Nephron (organoid): ENCODE data around the gene GCM1.
A peak's percentile ranks its signal among the peaks of the same experiment; 100 is the strongest.

Source experiments
- H3K27ac Mint-ChIP-seq, 3 experiments: 2 replicates each; pipeline ENCODE4 v1.8.0; 2020; ENCODE audit warnings: mixed read lengths in 3 of 3, mild to moderate bottlenecking in 2 of 3, moderate library complexity in 1 of 3
- H3K27me3 Mint-ChIP-seq: 2 replicates; pipeline ENCODE4 v1.8.0; 2021; ENCODE audit warnings: low read depth, mild to moderate bottlenecking, moderate library complexity, mixed read lengths
- H3K36me3 Mint-ChIP-seq: 2 replicates; pipeline ENCODE4 v1.8.0; 2020; ENCODE audit warnings: low read depth, mixed read lengths
- H3K4me1 Mint-ChIP-seq: 2 replicates; pipeline ENCODE4 v1.8.0; 2020; ENCODE audit warnings: mixed read lengths
- H3K4me3 Mint-ChIP-seq, 3 experiments: 2 replicates each; pipeline ENCODE4 v1.8.0; 2020; ENCODE audit warnings: mild to moderate bottlenecking in 3 of 3, mixed read lengths in 3 of 3, moderate library complexity in 2 of 3
- H3K9me3 Mint-ChIP-seq: 2 replicates; pipeline ENCODE4 v1.8.0; 2020; ENCODE audit warnings: mixed read lengths
- TF ChIP-seq, protein P1 (sequence below), 3 experiments: fragments of 200-600 bp; sonication (generic); IDR thresholded peaks; one replicate each; pipeline ENCODE4 v1.5.0; 2021; ENCODE audit warnings: antibody characterized with exemption in 3 of 3; ENCODE audit not compliant: unreplicated experiment in 3 of 3

GCM1 gene

DNA sequence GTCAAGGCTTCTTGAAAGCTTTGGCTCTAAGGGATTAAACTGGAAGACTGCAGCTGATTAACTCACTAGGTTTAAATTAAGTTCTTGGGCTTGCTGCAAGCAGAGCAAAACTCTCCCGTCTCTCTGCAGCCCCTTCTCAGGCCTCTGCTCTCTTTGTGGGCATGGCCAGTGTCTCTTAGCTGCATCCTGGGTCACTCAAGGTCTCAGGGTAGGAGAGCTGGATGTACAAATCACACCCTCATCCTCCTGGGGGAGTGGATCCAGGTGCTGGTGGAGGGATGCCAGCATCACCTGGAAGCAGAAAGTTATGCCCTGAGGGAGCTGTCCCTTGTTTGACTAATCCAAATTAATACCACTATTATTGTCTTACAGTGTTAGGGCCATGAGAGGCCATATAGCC, 35.8 kb downstream of the GCM1 start:
- Mint-ChIP-seq H3K27ac (peak overlapping the region in 1 of 3 experiments; percentile 34), H3K36me3 (no peaks in the 10 kb centered on the region), H3K9me3 (no peaks in the 10 kb centered on the region), H3K27me3 (peaks cover 5% of the 10 kb centered on the region), H3K4me3 (no peak overlapping the region), H3K4me1 (no peaks in the 10 kb centered on the region)
- TF ChIP-seq, protein P1, sequence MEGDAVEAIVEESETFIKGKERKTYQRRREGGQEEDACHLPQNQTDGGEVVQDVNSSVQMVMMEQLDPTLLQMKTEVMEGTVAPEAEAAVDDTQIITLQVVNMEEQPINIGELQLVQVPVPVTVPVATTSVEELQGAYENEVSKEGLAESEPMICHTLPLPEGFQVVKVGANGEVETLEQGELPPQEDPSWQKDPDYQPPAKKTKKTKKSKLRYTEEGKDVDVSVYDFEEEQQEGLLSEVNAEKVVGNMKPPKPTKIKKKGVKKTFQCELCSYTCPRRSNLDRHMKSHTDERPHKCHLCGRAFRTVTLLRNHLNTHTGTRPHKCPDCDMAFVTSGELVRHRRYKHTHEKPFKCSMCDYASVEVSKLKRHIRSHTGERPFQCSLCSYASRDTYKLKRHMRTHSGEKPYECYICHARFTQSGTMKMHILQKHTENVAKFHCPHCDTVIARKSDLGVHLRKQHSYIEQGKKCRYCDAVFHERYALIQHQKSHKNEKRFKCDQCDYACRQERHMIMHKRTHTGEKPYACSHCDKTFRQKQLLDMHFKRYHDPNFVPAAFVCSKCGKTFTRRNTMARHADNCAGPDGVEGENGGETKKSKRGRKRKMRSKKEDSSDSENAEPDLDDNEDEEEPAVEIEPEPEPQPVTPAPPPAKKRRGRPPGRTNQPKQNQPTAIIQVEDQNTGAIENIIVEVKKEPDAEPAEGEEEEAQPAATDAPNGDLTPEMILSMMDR (IDR thresholded peaks at IDR 0.05; ENCODE audit: unreplicated experiment in 3 of 3) = no peak

DNA sequence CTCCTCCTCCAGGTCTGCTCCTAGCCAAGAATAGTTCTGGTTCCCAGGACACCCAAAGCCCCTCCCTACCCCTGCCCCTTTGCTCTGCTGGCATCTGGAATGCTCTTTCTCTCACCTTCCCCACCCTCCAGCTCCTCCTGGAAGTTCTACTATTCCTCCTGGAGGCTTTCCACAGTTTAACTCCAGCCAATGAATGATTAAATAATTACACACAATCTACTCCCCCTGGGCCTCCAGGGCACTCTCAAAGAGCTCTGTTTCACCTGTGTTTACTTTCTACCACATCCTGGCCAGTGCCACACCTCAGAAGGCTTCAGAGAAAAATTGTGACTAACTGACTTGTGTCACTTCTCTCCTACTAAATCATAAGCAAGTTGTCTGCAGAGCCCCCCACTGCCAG, 36.2 kb downstream of the GCM1 start:
- Mint-ChIP-seq H3K27me3 (peaks cover 5% of the 10 kb centered on the region), H3K36me3 (no peaks in the 10 kb centered on the region), H3K27ac (peak overlapping the region in 1 of 3 experiments; percentile 34), H3K9me3 (no peaks in the 10 kb centered on the region), H3K4me1 (no peaks in the 10 kb centered on the region), H3K4me3 (no peak overlapping the region)
- TF ChIP-seq, protein P1 (IDR thresholded peaks at IDR 0.05; ENCODE audit: unreplicated experiment in 3 of 3) = no peak

DNA sequence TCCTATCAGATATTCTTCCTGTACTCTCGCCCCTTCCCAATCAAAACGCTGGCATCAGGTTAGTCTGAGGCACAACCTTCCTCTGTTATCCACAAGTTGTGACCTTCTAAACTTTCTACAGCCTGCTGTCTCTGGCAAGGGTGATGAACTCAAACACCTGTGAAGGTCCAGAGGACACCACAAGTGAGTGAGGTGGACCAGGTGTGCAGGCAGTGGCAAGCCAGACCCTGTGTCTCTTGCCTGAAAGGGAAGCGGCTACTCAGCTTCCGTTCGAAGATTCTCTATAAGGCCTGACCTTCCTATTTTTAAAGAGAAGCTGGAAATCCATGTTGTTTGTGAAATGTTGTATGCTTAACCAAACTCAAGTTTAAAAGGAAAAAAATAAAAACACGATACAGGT, 36.8 kb downstream of the GCM1 start:
- H3K27ac Mint-ChIP-seq = no peak overlapping the region
- no peaks in the 10 kb centered on the region for H3K36me3 Mint-ChIP-seq
- no peaks in the 10 kb centered on the region for H3K4me1 Mint-ChIP-seq
- TF ChIP-seq, protein P1 (IDR thresholded peaks at IDR 0.05; ENCODE audit: unreplicated experiment in 3 of 3) = no peak
- no peak overlapping the region for H3K4me3 Mint-ChIP-seq
- peaks cover 5% of the 10 kb centered on the region for H3K27me3 Mint-ChIP-seq
- H3K9me3 Mint-ChIP-seq = no peaks in the 10 kb centered on the region

DNA sequence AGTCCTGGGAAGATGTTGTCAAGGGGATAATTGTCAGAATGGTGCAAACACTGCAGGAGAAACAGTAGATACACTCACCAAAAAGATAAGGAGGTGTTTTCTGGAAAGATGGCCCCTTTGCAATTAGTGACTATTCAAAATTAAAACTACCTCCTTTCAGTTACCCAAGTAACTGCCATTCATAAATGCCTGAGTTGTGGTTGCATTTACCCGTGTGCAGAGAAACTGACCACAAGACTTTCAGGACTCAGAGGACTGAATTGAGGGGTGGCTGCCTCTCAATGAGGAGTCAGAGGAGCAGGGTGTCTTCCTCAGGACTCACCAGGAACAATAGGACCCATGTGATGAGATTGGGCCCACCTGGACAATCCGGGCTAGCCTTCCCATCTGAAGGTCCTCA, 39.0 kb downstream of the GCM1 start:
- H3K4me1 Mint-ChIP-seq = no peaks in the 10 kb centered on the region
- H3K27ac Mint-ChIP-seq = no peak overlapping the region
- TF ChIP-seq, protein P1 (IDR thresholded peaks at IDR 0.05; ENCODE audit: unreplicated experiment in 3 of 3) = no peak
- H3K9me3 Mint-ChIP-seq = no peaks in the 10 kb centered on the region
- H3K27me3 Mint-ChIP-seq = peaks cover 5% of the 10 kb centered on the region
- no peak overlapping the region for H3K4me3 Mint-ChIP-seq
- no peaks in the 10 kb centered on the region for H3K36me3 Mint-ChIP-seq

DNA sequence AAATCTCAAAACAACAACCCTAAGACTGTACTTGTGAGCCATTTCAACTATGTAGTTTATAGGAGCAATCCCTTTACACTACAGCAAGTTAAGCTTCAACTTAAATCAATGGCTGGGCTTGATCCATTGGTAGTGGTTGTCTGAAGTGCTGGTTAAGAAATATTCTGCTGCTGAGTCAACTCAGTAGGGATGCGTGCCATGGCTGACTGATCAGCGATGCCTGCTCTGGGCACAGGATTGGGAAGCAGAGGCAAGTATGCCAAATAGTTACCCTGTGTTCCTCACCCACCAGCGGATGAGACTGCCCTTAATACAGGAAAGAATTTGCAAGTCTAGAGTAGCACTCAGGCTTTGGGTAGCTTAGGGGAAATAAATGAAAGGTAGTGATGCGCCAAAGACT, 41.5 kb downstream of the GCM1 start:
- Mint-ChIP-seq H3K4me1 (no peaks in the 10 kb centered on the region), H3K4me3 (no peak overlapping the region), H3K27me3 (no peaks in the 10 kb centered on the region), H3K9me3 (no peaks in the 10 kb centered on the region), H3K36me3 (peaks cover 4% of the 10 kb centered on the region), H3K27ac (no peak overlapping the region)
- TF ChIP-seq, protein P1 (IDR thresholded peaks at IDR 0.05; ENCODE audit: unreplicated experiment in 3 of 3) = no peak

DNA sequence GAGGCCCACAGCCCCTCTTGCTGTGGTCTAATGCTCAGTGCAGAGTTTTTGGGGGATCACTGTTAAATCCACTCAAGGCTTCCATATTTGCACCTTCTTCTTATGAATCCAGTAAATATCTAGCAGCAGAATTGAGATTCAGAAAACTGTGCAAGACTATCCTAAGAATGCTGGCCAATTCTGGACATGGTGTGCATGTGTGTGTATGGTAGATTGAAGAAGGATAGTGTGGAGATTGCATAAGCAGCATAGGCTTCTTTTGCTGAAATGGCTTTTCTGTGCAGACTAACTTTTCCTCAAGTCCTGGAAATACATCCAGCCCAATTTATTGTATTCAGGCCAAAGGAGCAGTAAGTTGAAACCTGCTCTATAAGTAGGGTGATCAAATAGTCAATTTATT, 43.7 kb downstream of the GCM1 start:
- Mint-ChIP-seq H3K4me1 (no peaks in the 10 kb centered on the region), H3K9me3 (no peaks in the 10 kb centered on the region), H3K27ac (no peak overlapping the region), H3K36me3 (peaks cover 21% of the 10 kb centered on the region), H3K4me3 (no peak overlapping the region), H3K27me3 (no peaks in the 10 kb centered on the region)
- TF ChIP-seq, protein P1 (IDR thresholded peaks at IDR 0.05; ENCODE audit: unreplicated experiment in 3 of 3) = no peak
